HCT116 (cell line): ENCODE results near the gene ABCD1. TPM values are rescaled to one million over a fixed set of nuclear protein-coding genes. Genes with fewer than 3 reads are reported as not detected.

Experiments
- ATAC-seq: fragments of 200-7000 bp; cut with Tn5 transposase; 2 replicates; pipeline ENCODE4 v1.9.1; 2020; ENCODE audit warnings: mild to moderate bottlenecking, moderate library complexity
- BruUV-seq: library from RNA; stranded (reverse); fragments of 400-500 nt; replicated peaks from 2 replicates; lab custom pipeline; 2021; lab: Mats Ljungman, UMichigan
- CTCF ChIA-PET: fragments of 300-600 bp; sonication (Branson Sonifier 250); formaldehyde crosslinking; loops from one replicate; lab custom pipeline; 2021; ENCODE audit warnings: antibody characterized with exemption; lab: Charles Lee
- POLR2A ChIA-PET: fragments of 300-600, 350-600 bp; sonication (Branson Sonifier 250); formaldehyde crosslinking; loops from one replicate; lab custom pipeline; 2021; ENCODE audit warnings: antibody characterized with exemption; lab: Charles Lee
- RAD21 ChIA-PET, 2 experiments: fragments of 300-600 bp; sonication (Branson Sonifier 250); formaldehyde crosslinking; loops; one replicate each; lab custom pipeline; 2023; ENCODE audit warnings: low total read pairs in 2 of 2; ENCODE audit not compliant: uncharacterized antibody in 2 of 2, unreplicated experiment in 2 of 2, low non-redundant PET in 1 of 2; lab: Charles Lee
- DNase-seq: peaks from one replicate; pipeline ENCODE4 v3.0.0-alpha.2; 2010; ENCODE audit warnings: low read depth, low spot score
- H2AFZ ChIP-seq: fragments of 200-600 bp; shearing (Covaris generic), sonication (generic); 2 replicates; pipeline ENCODE4 v1.6.1; 2017; ENCODE audit warnings: low read depth, mixed run types, mixed read lengths, antibody characterized with exemption, low read length; ENCODE audit not compliant: poor library complexity, severe bottlenecking
- H3K27ac ChIP-seq: 2 replicates; pipeline ENCODE4 v1.5.1; 2012; ENCODE audit warnings: low read depth, low read length
- H3K27me3 ChIP-seq: fragments of 200-600 bp; sonication (generic); 2 replicates; pipeline ENCODE4 v1.6.1; 2016; ENCODE audit warnings: mixed run types, low read length, mixed read lengths; ENCODE audit not compliant: insufficient read depth
- H3K36me3 ChIP-seq, 2 experiments: fragments of 200-500 bp in 1 of 2; fragments of 200-600 bp in 1 of 2; sonication (Bioruptor generic) in 1 of 2; sonication (generic) in 1 of 2; 2 replicates each; pipeline versions ENCODE4 v1.5.1 to v1.6.1; 2014 to 2016; ENCODE audit warnings: low read length in 2 of 2, inconsistent platforms in 1 of 2, mixed read lengths in 1 of 2, mixed run types in 1 of 2; ENCODE audit not compliant: insufficient read depth in 2 of 2, control insufficient read depth in 1 of 2
- H3K4me1 ChIP-seq, 2 experiments: fragments of 200-600 bp in 1 of 2; sonication (generic) in 1 of 2; 2 replicates each; pipeline versions ENCODE4 v1.5.1 to v1.6.1; 2012 to 2017; ENCODE audit warnings: low read length in 2 of 2, inconsistent platforms in 1 of 2, mild to moderate bottlenecking in 1 of 2, mixed read lengths in 1 of 2, mixed run types in 1 of 2, moderate library complexity in 1 of 2; ENCODE audit not compliant: insufficient read depth in 2 of 2, control insufficient read depth in 1 of 2
- H3K4me2 ChIP-seq: fragments of 200-600 bp; sonication (generic); 2 replicates; pipeline ENCODE4 v1.6.1; 2017; ENCODE audit warnings: mixed run types, low read length, mixed read lengths
- H3K4me3 ChIP-seq, 2 experiments: fragments of 200-600 bp in 1 of 2; sonication (generic) in 1 of 2; replicated peaks in 1 of 2; 2 replicates each; pipeline ENCODE4 v1.5.1; 2011 to 2016; ENCODE audit warnings: low read length in 2 of 2, control low read depth in 1 of 2, low read depth in 1 of 2, mild to moderate bottlenecking in 1 of 2, mixed read lengths in 1 of 2, mixed run types in 1 of 2
- H3K79me2 ChIP-seq: fragments of 200-600 bp; sonication (generic); 2 replicates; pipeline ENCODE4 v1.6.1; 2017; ENCODE audit warnings: mild to moderate bottlenecking, mixed run types, low read length, moderate library complexity, mixed read lengths; ENCODE audit not compliant: insufficient read depth
- H3K9ac ChIP-seq: fragments of 200-600 bp; sonication (generic); 2 replicates; pipeline ENCODE4 v1.6.1; 2016; ENCODE audit warnings: low read length, mixed read lengths
- H3K9me2 ChIP-seq: fragments of 200-600 bp; sonication (generic), shearing (Covaris generic); 2 replicates; pipeline ENCODE4 v1.6.1; 2017; ENCODE audit warnings: mixed run types, mild to moderate bottlenecking, moderate library complexity; ENCODE audit not compliant: insufficient read depth
- H3K9me3 ChIP-seq, 2 experiments: fragments of 200-500 bp in 1 of 2; fragments of 200-600 bp in 1 of 2; sonication (Bioruptor generic) in 1 of 2; sonication (generic) in 1 of 2; 2 replicates each; pipeline ENCODE4 v1.6.1; 2014 to 2017; ENCODE audit warnings: low read length in 2 of 2, mixed read lengths in 2 of 2, inconsistent platforms in 1 of 2, low read depth in 1 of 2, mild to moderate bottlenecking in 1 of 2, mixed run types in 1 of 2, moderate library complexity in 1 of 2; ENCODE audit not compliant: control insufficient read depth in 1 of 2, insufficient read depth in 1 of 2
- H4K20me1 ChIP-seq: fragments of 200-600 bp; sonication (generic), shearing (Covaris generic); 2 replicates; pipeline ENCODE4 v1.6.1; 2017; ENCODE audit warnings: mixed run types, mild to moderate bottlenecking, moderate library complexity; ENCODE audit not compliant: insufficient read depth
- CEBPB ChIP-seq: IDR thresholded peaks from 2 replicates; pipeline ENCODE4 v1.6.1; 2012; ENCODE audit warnings: low read depth
- ELF1 ChIP-seq: IDR thresholded peaks from 2 replicates; pipeline ENCODE4 v1.6.1; 2012; ENCODE audit warnings: low read depth, borderline replicate concordance
- EZH2 ChIP-seq: fragments of 200-600 bp; sonication (generic); IDR thresholded peaks from 2 replicates; pipeline ENCODE4 v1.6.1; 2017; ENCODE audit warnings: antibody characterized with exemption, mixed run types
- JUND ChIP-seq: IDR thresholded peaks from 2 replicates; pipeline ENCODE4 v1.6.1; 2012
- MAX ChIP-seq: IDR thresholded peaks from 2 replicates; pipeline ENCODE4 v1.6.1; 2012
- POLR2A ChIP-seq: IDR thresholded peaks from 2 replicates; pipeline ENCODE4 v1.7.0; 2011; ENCODE audit warnings: borderline replicate concordance; ENCODE audit not compliant: insufficient read depth, insufficient read length; ENCODE audit errors: extremely low read depth
- REST ChIP-seq: IDR thresholded peaks from 2 replicates; pipeline ENCODE4 v1.6.1; 2012; ENCODE audit warnings: low read depth
- SP1 ChIP-seq: IDR thresholded peaks from 2 replicates; pipeline ENCODE4 v1.6.1; 2012; ENCODE audit warnings: low read depth
- TCF7L2 ChIP-seq: IDR thresholded peaks from 2 replicates; pipeline ENCODE4 v1.7.0; 2011; ENCODE audit warnings: borderline replicate concordance, inconsistent platforms; ENCODE audit not compliant: insufficient read depth, insufficient read length; ENCODE audit errors: extremely low read depth
- ZBTB33 ChIP-seq: IDR thresholded peaks from 2 replicates; pipeline ENCODE4 v1.6.1; 2011; ENCODE audit warnings: mild to moderate bottlenecking, low read length, moderate library complexity; ENCODE audit not compliant: insufficient replicate concordance; ENCODE audit errors: extremely low read depth
- ZFX ChIP-seq: fragments of 450-650 bp; IDR thresholded peaks from 2 replicates; pipeline ENCODE4 v1.6.1; 2017
- intact Hi-C: fragments of 100-400 bp; cut with micrococcal nuclease; formaldehyde crosslinking; loops from 2 replicates; pipeline ENCODE4 v1.10.0; 2022
- total RNA-seq: library from RNA; stranded (reverse); gene quantifications from one replicate; pipeline ENCODE4 v1.2.1, GENCODE V29; 2021; ENCODE audit not compliant: unreplicated experiment

ABCD1 gene
- total RNA-seq, 1 experiment from 2014 or later, result 7.1 TPM

GRCh38 chrX:153688911-153689590 lies 35.6 kb upstream of the ABCD1 start:
- intact Hi-C loops, result no loop called here
- Histone ChIP-seq H3K36me3 (no peaks in the 10 kb centered on the region), H3K4me1 (peaks cover 4 to 24% of the 10 kb centered on the region in 2 experiments; a peak in 3 of 4 replicates), H3K9me2 (no peaks in the 10 kb centered on the region), H3K27ac (peak overlapping the region; percentile 74; the same call in 1 of the 2 replicates), H3K4me3 (peak overlapping the region; percentile 49 to 55), H3K79me2 (peaks cover 22% of the 10 kb centered on the region), H2AFZ (no peak overlapping the region), H3K9me3 (no peaks in the 10 kb centered on the region), H4K20me1 (no peaks in the 10 kb centered on the region), H3K9ac (peak overlapping the region; percentile 63), H3K27me3 (no peaks in the 10 kb centered on the region), H3K4me2 (peak overlapping the region; percentile 74)
- DNase-seq (no peak), ATAC-seq (peak; percentile 30)
- POLR2A ChIA-PET, result no interaction called here
- BruUV-seq, result no TSS peak
- CTCF ChIA-PET, result no interaction called here
- TF ChIP-seq MAX (no peak), ELF1 (no peak), ZFX (no peak), CEBPB (no peak), ZBTB33 (no peak), POLR2A (no peak), TCF7L2 (no peak), REST (no peak), SP1 (no peak), EZH2 (no peak), JUND (no peak)
- RAD21 ChIA-PET, result no interaction called here
